ENCODE data around the gene LATS2.

Gene LATS2

DNA sequence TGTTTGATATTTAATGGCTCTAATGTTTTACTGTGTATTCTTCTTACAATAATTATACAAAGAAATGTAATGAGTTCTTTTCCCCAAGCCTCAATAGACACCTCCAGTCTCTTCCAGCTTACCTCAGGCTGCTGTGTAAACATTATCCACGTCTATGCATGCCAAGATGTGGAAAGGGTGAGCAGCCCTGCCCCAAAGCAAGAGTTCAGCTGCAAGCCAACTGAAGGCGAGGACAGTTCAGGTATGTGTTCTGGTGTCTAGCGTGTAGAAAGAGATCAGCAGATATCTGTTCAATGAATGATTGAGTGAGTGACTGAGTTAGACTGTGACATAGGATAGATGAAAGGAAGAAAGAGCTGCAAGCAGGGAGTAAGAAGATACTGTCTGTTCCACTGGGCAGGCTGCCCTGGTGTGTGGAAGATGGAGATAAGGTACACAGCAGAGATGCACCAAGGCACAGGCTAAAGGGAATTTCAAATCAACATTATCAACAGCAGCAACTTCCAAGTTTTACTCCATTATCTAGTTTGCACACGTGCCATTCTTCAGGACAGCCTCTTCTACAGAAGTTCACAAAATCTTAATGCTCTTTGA lies 66.0 kb downstream of the LATS2 start:
- H3K36me3 ChIP-seq (ENCODE audit: insufficient read depth, low read length) = no peaks in the 10 kb centered on the region
- no peak for ATAC-seq (ENCODE audit: insufficient read depth, low read depth)

DNA sequence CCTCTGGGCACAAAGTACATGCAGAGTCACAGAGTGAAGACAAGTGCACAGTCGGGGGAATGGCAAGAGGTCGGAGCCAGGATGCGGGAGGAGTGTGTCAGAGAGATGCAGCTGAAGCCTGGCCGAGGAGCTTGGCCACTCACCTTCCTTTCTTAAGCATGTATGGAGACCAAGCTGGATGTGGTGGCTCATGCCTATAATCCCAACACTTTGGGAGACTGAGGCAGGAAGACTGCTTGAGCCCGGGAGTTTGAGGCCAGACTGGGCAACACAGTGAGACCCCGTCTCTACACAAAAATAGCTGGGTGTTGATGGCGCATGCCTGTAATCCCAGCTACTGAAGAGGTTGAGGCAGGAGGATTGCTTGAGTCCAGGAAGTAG lies 67.0 kb downstream of the LATS2 start:
- no peaks in the 10 kb centered on the region for H4K20me1 ChIP-seq (ENCODE audit: insufficient read depth, low read length)
- H3K4me3 ChIP-seq (ENCODE audit: low read depth in 1 of 2, low read length in 2 of 2) = no peak overlapping the region
- no peak overlapping the region for H2AFZ ChIP-seq (ENCODE audit: low read depth, low read length)
- H3K4me2 ChIP-seq (ENCODE audit: insufficient read depth, low read length) = no peak overlapping the region
- no peak for ATAC-seq (ENCODE audit: insufficient read depth, low read depth)
- no peaks in the 10 kb centered on the region for H3K9me3 ChIP-seq (ENCODE audit: insufficient read depth, low read length, severe bottlenecking)
- H3K4me1 ChIP-seq (ENCODE audit: insufficient read depth, low read length) = no peaks in the 10 kb centered on the region
- TF ChIP-seq, protein P1, sequence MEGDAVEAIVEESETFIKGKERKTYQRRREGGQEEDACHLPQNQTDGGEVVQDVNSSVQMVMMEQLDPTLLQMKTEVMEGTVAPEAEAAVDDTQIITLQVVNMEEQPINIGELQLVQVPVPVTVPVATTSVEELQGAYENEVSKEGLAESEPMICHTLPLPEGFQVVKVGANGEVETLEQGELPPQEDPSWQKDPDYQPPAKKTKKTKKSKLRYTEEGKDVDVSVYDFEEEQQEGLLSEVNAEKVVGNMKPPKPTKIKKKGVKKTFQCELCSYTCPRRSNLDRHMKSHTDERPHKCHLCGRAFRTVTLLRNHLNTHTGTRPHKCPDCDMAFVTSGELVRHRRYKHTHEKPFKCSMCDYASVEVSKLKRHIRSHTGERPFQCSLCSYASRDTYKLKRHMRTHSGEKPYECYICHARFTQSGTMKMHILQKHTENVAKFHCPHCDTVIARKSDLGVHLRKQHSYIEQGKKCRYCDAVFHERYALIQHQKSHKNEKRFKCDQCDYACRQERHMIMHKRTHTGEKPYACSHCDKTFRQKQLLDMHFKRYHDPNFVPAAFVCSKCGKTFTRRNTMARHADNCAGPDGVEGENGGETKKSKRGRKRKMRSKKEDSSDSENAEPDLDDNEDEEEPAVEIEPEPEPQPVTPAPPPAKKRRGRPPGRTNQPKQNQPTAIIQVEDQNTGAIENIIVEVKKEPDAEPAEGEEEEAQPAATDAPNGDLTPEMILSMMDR (IDR thresholded peaks at IDR 0.05; ENCODE audit: borderline replicate concordance, extremely low read depth, low read length, poor library complexity, severe bottlenecking) = no peak
- no peak for TF ChIP-seq EZH2 (IDR thresholded peaks at IDR 0.05; ENCODE audit: borderline replicate concordance, low read depth, low read length, severe bottlenecking)
- H3K27me3 ChIP-seq (ENCODE audit: insufficient read depth, low read length, poor library complexity) = peaks cover 3% of the 10 kb centered on the region
- H3K36me3 ChIP-seq (ENCODE audit: insufficient read depth, low read length) = no peaks in the 10 kb centered on the region
- H3K9ac ChIP-seq (ENCODE audit: low read depth, low read length) = no peak overlapping the region
- no peaks in the 10 kb centered on the region for H3K79me2 ChIP-seq (ENCODE audit: insufficient read depth, low read length)
- H3K27ac ChIP-seq (ENCODE audit: low read length) = no peak overlapping the region
- no peak for DNase-seq

More for the DNA sequence above, 66.0 kb downstream of the LATS2 start:
- TF ChIP-seq EZH2 (IDR thresholded peaks at IDR 0.05; ENCODE audit: borderline replicate concordance, low read depth, low read length, severe bottlenecking) = no peak
- TF ChIP-seq, protein P1 (IDR thresholded peaks at IDR 0.05; ENCODE audit: borderline replicate concordance, extremely low read depth, low read length, poor library complexity, severe bottlenecking) = no peak
- H3K27me3 ChIP-seq (ENCODE audit: insufficient read depth, low read length, poor library complexity) = peaks cover 3% of the 10 kb centered on the region
- H3K4me3 ChIP-seq (ENCODE audit: low read depth in 1 of 2, low read length in 2 of 2) = no peak overlapping the region
- no peaks in the 10 kb centered on the region for H3K4me1 ChIP-seq (ENCODE audit: insufficient read depth, low read length)
- DNase-seq = no peak
- no peaks in the 10 kb centered on the region for H3K79me2 ChIP-seq (ENCODE audit: insufficient read depth, low read length)
- H3K4me2 ChIP-seq (ENCODE audit: insufficient read depth, low read length) = no peak overlapping the region
- no peaks in the 10 kb centered on the region for H4K20me1 ChIP-seq (ENCODE audit: insufficient read depth, low read length)
- H3K27ac ChIP-seq (ENCODE audit: low read length) = no peak overlapping the region
- H3K9me3 ChIP-seq (ENCODE audit: insufficient read depth, low read length, severe bottlenecking) = no peaks in the 10 kb centered on the region
- H2AFZ ChIP-seq (ENCODE audit: low read depth, low read length) = no peak overlapping the region
- H3K9ac ChIP-seq (ENCODE audit: low read depth, low read length) = no peak overlapping the region

DNA sequence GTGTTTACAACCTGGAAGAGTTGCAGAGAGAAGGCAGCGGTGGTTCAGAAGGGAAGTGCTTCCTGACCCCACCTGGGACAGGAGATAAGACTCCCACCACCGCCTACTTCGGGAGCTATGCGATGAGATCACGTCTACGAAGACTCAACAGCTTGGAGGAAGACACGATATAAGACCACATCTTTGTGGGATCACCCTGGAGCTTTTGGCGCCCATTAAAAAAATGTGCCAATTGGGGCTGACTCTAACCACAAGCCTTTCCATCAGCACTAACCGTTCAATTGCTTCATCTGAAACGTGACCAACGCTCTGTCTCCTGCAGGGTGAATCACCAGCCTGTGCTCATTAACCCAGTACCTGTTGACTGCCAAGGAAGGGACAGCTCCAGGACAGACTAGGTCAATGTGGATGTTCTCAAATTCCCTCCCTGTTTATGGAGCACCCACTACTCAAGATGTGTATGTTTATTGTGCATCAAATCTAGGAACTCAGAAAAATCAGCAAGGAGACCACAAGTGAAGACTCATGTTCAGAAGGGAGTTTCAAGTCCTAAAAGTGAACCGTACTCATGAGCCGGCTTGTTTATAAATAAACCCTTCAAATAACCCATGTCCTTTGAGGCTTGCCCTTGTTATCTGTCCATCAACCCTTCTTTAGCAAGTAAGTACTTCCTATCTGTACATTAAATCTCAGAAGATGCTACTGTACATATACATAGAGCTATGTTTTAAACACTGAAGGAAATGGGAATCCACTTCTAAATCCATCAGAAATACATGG lies 67.5 kb downstream of the LATS2 start:
- Histone ChIP-seq H3K9me3 (ENCODE audit: insufficient read depth, low read length, severe bottlenecking) (no peaks in the 10 kb centered on the region), H4K20me1 (ENCODE audit: insufficient read depth, low read length) (no peaks in the 10 kb centered on the region), H3K9ac (ENCODE audit: low read depth, low read length) (no peak overlapping the region), H3K4me1 (ENCODE audit: insufficient read depth, low read length) (no peaks in the 10 kb centered on the region), H3K79me2 (ENCODE audit: insufficient read depth, low read length) (no peaks in the 10 kb centered on the region), H2AFZ (ENCODE audit: low read depth, low read length) (no peak overlapping the region), H3K4me3 (ENCODE audit: low read depth in 1 of 2, low read length in 2 of 2) (no peak overlapping the region), H3K4me2 (ENCODE audit: insufficient read depth, low read length) (no peak overlapping the region), H3K36me3 (ENCODE audit: insufficient read depth, low read length) (no peaks in the 10 kb centered on the region), H3K27me3 (ENCODE audit: insufficient read depth, low read length, poor library complexity) (peaks cover 3% of the 10 kb centered on the region), H3K27ac (ENCODE audit: low read length) (no peak overlapping the region)
- ATAC-seq (ENCODE audit: insufficient read depth, low read depth) (no peak), DNase-seq (no peak)
- TF ChIP-seq, protein P1 (IDR thresholded peaks at IDR 0.05; ENCODE audit: borderline replicate concordance, extremely low read depth, low read length, poor library complexity, severe bottlenecking) = no peak
- no peak for TF ChIP-seq EZH2 (IDR thresholded peaks at IDR 0.05; ENCODE audit: borderline replicate concordance, low read depth, low read length, severe bottlenecking)

Measured in DND-41 (cell line).